Activated T-cell treated with anti-CD3 and anti-CD28 coated beads for 1 hour (primary cell): ENCODE data around the gene MBNL2.

Experiments
- DNase-seq: peaks from one replicate; pipeline ENCODE4 v3.0.0-alpha.2; 2020; ENCODE audit warnings: low read depth

The MBNL2 gene

DNA sequence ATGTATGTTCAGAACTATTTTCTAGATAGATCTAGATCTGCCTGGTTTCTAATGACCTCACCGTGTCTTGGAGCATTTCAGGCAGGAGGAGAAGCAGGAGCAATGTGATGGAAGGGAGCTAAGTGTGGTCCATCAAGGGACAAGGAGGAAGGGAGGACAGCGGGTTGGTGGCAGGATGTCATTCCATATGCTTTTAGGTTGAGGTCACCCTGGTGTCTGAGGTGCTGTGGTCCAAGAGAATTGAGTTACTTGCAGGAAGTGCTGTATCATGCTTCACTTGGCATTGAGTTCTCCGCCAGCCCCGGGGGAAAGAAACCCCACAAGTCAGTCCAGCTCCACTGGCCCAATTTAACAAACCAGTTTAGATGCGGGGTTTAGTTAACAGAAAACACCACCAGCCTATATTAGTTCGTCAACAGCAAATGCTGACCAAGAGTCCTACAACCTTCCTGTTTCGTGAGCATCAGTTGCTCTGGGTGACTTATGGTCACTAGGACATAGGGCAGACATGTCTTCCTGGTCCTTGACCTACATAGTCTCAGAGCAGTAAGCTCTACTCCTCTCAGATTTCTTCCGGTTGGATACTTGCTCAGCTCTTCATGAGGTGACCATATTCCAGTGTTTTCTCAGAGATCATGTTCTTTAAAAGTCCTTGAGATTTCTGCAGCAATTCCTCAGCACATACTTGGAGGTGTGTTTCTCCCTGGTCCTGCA is 79.4 kb downstream of the MBNL2 start:
- no peak for DNase-seq

DNA sequence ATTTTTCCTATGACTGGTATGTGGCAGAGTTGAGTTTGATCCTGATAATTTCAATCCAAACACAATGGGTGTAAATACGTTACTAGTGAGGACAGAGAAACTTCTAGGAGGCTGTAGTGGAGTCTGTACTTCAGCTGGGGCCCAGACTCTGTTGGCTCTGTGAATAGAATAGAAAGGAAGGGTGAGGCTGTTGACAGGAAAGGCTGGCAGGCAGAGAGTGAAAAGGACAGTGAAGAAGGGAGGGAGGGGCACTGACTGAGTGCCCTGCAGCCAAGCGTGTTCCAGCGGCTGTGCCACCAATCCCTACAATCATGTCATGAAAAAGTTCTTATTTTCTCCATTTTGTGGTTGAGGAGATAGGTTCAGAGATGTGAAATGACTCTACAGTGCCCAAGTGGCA is 80.5 kb downstream of the MBNL2 start:
- DNase-seq, result no peak

DNA sequence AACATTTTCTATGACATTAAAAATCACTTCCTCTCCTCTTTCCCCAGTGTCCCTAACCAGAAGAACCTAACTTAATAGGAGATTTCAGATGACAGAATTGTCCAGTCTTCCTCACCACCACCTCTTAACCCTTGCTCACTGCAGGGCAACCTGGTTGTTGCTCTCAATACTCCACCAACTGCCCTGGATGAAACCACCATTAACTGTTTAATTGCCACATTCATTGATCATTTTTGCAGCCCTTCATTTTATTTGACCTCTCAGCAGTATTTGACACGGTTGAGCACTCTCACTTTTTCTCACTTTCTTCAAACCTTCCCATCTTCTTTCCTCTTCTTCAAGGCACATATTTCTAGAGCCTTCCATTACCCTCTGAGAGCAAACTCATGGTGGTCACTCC is 84.0 kb downstream of the MBNL2 start:
- no peak for DNase-seq

DNA sequence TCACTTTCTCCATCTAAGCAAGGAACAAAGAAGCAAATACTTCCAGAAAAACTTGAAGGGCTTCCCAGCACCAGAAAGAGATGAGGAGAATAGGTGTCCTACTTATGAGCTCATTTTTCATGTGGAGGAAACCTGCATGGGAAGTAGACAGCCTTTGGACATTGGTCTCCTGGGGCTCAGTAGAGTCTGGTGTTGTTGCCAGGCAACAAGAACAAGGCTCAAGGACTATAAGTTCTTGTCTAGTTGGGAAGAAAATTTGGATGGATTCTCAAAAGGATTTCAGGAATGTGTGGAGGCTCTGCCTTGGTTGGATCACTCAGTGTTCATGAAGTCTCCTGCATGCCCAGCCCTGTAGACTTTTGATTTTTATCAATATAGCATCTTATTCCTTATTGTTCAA is 84.5 kb downstream of the MBNL2 start:
- no peak for DNase-seq

DNA sequence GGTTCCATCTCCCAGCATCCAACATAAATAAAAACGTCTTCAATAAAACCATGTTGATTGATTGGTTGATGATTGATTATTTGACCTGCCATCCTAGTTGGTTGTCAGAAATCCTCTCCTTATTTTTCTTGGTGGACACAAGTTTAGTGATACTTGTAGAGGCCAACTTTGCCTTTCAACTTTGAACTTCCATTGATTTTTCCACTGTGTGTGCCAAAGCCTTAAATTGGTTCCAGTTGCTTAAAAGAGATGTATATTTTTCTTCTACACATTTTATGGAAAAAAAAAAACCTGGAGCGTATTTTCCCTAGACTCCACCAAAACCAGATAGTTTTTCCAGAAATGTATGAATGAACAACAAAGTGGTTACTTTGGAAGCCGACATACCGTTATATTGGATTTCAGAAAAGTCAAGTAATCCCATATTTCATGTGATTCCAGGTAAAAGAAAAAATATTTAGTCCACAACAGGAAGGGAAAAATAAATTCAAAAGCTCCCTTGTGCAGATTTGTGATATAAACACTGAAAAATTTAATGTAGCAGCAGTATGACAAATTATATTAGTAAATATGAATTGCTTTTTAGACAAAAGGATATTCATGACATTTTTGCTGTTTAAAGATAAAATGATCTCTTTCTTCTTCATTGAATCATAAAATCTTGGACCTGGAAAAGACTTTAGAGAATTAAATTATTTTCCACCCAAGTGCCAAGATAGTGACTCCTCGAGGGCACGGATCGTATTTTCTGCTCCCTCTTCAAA is 85.2 kb downstream of the MBNL2 start:
- DNase-seq, result no peak

DNA sequence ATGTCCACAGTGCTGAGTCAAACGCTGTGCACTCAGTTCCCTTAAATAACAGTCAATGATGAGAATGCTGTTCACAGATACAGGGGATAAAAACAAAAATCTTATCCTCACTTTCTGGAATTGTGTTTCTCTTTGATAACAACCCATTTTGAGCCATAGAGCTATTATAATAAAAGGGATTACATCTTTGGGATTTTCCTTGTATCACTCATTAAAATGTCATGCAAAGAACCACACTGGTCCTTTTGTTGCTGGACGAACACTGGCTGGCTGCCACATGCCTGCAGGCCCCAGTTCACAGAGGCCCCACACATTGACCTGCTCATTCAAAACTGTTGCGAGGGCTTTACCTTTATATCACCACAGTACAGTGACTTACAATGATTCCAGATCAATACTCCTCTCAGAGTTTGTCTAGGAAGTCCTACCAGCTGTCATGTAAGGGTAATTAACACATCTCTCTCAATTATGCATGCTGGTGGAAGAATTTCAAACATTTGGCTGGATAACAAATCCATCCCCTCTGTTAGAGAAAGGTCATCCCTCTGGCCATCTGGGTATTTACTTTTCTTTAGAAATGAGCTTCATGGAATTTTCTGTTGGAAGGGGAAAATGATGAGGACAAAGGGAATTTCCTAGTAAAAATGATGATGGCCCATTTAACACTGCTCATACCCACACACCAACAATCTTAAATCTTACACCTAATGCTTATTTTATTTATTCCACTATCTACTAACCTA is 85.9 kb downstream of the MBNL2 start:
- DNase-seq, result no peak

DNA sequence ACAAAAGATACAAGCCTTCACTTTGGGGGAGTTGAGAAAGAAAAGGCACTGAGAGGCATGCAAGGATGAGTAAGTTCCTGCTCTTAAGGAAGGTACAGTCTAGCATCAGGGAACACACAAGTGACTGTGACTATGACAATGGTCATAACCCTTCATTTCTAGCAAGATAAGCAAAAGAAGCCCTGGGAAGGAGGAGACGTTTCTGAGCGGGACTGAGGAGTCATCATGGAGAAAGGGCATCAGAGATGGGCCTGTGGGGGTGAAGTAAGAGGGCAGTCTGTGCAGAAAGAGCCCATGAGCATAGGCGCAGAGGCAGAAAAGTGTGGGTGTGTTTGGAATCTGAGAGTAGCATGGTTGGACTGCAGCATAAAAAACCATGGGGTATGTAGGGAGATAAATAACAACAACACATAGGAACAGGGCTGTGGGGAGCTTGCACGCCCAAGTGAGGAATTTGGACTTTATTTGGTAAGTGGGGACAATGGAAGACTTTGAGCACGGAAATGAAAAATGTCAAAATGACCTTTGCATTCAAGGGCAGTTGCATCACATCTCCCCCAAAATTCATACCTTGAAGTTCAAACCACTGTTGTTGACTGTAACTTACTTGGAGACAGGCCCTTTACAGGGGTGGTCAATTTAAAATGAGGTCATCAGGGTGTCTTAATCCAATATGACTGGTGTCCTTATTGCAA is 86.7 kb downstream of the MBNL2 start:
- no peak for DNase-seq

DNA sequence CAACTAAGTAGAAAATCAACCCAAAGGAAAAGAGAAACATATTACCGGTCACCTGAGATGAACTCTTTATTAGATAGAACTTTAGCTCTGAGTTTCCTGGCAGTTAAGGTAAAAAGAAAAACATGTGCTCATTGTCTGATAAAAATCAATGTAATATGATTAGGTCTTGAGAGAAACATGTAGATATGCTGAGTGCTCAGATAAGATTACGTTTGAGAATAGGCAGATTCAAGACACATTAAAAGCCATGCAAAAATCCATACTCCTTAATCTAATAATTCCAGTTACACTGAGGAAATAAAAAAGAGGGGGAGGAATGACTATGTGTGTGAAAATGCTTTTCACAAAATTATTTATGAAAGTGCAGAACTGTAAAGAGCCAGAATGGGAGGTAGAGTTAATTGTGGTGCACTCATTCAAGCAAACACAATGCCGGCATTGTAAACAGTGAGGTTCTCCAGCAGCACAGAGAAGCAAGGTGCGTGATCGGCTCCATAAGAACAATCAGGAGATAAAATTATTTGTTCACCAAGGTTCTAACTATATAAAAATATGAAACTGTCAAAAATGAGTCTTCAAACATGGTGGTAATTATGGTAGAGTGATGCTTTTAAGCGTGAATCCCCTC is 88.8 kb downstream of the MBNL2 start:
- DNase-seq, result no peak

DNA sequence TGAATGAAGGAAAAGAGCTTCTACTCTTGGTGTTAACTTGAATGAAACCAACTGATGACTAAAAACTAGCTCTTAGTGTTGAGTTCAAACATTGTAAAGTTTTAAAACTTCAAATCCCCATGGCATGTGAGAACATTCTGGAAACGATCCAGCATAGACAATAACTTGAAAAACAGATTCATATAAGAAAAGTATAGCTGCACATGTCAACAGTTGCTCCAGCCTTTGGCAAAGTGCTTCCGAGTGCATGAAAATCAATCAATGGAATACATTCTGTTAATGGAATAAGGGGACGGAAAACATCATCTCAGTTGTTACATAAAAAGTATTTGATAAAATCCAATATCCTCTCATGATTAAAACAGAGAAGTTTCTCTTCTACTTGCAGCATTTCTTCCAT is 89.8 kb downstream of the MBNL2 start:
- DNase-seq, result no peak

DNA sequence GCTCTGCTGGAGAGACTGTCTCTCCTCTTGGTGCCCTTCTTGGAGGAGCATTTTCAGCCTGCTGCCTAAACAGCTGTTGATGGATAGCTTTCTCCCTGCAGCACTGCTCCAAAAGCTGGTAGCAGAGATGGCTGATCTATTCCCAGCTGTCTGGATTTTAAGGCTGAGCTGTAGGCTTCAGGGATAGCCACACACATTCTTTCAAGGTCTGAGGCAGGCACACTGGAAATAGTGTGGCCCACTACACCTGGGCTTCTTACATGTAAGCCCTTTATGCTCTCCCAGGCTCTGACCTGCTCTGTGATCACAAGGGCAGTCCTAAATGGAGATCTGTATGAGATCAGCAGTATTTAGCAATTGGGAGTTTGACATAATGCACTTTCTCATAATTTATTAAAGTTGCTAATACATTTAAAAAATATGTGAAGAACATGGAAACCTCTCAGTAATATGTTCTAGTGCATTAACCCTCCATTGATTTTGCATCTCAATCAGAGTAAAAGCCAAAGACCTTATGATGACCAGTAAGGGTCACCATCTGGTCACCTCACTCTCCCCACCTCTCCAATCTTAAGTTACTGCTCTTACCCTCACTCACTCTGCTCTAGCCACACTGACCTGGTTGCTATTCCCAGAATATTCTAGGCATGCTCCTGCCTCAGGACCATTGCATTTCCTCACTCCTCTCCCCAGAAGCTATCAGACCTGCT is 91.6 kb downstream of the MBNL2 start:
- DNase-seq, result no peak

DNA sequence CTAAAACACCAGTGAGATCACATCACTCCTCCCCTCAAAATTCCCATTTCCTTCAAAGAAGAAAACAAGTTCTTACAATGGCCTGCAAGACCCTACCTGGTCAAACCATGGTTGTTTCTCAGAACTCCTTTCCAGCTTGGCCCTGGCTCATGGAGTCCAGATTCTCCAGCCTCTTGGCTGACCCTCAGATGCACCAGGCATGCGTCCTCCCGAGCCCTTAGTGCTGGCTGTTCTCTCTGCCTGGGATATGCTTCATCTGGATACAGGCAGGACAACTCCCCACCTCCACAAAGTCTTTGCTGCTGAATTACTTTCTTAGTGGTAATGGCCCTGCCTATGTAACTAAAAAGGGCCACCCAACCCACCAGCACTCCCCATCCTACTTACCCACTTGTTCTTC is 94.3 kb downstream of the MBNL2 start:
- no peak for DNase-seq

DNA sequence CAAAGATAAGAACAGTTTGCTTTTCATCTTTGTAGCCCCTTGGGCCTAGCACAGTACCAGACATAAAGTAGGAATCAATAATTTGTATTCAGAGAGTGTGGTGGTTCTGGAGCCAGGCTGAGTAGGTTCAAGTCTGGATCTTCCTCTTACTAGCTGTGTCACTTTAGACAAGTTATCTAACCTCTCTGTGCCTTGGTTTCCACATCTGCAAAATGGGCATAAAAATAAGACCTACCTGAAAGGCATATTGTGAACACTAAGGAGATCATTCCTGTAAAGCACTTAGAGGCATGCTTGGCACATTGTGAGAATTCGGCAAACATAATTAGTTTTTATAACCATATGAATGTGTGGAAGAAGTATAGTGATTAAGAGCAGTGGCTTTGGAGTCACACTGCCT is 95.8 kb downstream of the MBNL2 start:
- no peak for DNase-seq

DNA sequence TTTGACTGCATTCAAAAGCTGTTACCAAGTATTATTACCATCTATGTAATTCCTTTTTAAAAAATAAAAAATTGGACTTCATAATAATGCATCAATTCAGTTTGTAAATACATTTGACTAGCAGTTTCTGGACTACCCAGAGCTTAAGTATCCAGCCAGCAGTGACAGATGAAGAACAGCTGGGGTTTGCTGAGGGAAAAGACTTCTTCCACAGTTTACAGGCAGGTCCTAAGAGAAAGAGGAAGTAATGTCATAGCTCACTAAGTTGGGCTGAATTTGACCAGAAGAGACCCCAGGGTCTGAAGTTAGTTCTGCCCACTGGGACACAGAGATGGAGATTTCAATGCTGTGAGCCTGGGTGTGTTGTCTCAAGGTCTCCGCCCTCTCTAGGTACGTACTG is 96.4 kb downstream of the MBNL2 start:
- DNase-seq, result no peak

DNA sequence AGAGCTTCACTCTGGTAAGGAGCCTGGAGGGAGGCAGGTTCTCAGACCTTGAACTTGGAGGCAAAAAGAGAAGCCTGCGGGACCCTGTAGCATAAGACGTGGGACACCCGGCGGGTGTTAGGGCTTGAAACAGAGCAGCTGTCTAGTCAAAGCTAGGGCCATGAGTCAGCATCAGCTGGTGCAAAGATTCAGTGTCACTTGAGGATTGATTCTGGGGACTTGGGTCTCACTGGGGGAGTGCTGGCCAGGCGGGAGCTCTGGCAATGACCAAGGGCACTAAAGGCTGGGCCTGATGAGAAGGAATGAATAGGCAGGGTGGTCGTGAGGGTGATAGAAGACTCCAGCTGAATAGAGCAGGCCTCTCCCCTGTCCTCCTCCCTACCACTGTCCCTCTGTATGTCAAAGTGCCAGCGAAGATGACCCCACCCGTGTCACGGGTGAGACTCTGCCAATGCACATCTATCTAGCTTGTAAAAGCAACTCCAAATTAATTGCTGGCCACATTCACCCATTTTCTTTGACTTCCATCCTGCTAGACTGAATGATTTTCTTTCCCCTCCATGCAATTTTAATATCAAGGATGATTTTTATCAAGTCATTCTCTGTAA is 97.1 kb downstream of the MBNL2 start:
- DNase-seq, result no peak

DNA sequence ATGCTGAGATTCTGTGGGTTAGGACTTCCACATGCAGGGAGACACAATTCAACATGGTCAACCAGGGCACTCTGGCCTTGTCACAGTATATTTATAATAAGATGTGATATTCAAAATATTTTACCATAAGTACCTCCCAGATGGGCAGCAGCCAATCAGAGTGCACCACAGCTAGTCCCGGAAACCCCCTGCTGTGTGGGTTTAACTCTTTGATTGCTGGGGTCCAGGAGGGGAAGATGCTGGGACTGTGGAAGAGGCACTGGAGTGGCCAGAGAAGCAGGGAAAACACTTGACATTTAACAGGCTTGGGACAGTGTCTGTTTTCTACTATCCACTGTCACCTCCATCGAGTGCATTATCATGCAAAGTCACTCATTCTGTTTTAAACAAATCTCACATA is 99.0 kb downstream of the MBNL2 start:
- no peak for DNase-seq

DNA sequence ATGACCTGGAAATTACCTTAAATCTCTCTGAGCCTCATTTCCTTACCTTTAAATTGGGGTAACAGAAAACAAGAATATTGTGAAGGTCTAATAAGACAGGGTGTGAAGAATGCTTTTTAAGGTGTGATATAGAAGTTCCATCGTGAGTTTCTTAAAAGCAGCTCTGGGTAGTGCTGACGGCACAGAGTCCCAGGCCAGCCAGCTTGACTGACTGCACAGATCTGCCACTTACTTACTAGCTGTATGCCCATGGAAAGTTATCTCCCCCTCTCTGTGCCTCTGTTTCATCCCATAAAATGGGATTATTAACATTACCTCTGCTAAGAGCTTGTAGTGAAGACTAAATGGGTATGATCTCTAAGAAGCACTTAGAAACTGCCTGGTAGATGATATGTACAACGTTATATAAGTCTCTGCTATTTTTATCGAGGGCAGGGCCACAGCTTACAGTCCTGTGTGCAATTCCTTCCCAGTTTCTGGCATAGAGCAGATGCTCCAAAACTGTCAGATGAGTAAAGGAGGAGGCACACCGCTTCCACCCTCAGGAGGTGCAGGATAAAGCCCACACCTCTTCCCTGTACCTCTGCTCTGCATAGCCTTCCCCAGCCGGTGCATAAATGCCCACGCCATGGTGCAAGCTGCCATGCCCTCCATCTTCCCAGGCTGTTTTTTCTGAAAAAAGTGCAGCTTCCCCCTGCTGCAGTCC is 99.6 kb downstream of the MBNL2 start:
- DNase-seq, result no peak

DNA sequence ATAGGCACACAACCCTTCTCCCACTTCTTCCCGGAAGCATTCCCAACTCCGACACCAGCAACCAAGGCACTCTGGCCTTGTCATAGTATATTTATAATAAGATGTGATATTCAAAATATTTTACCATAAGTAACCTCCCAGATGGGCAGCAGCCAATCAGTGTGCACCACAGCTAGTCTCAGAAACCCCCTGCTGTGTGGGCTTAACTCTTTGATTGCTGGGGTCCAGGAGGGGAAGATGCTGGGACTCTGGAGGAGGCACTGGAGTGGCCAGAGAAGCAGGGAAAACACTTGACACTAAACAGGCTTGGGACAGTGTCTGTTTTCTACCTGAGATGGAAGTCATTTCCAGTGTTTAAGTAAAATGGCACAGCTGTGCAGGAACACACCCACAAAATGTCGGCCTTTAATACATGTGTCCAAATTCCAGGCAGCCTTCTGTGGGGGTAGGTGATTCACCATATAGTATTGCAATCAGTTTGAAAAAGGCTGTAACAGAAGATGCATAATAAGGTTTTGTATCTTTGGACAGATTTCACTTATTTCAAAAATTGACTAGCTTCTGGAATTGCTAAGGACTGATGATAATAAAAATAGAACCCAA is 100.7 kb downstream of the MBNL2 start:
- DNase-seq, result no peak

DNA sequence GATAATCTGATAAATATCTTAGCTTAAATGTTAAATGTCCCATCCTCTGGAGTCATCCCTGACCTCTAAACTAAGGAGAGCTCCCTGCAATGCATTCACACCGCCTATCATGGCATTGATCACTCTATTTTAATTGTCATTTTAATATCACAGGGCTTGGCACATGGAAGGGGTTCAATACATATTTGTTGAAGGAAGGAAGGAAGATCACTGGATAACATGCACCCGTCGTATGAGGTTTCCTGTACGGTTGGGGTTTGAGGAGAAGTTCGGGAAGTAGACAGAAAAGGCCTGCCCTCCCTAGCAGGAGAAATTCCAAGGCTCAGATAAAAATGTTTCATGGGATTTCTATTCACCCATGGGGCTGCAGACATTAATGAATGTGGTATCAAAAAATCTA is 102.0 kb downstream of the MBNL2 start:
- no peak for DNase-seq

DNA sequence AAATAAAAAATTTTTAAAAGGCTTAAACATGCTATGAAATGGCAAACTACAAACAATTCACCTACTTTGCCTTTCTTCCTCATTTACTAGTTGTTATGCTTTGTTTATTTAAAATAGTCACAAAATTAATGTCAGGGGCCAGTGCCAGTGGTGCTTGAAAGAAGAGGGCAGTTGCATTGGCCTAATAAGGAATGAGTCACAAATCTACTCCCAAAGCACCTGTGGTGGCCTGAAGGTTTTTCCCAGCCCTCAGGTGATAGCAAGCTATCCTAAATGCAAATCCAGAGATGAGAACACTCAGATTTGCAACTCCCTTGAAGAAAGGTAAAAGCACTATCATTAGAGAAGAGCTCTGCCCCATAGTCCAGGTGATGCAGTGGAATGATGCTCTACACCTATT is 103.6 kb downstream of the MBNL2 start:
- DNase-seq, result no peak

DNA sequence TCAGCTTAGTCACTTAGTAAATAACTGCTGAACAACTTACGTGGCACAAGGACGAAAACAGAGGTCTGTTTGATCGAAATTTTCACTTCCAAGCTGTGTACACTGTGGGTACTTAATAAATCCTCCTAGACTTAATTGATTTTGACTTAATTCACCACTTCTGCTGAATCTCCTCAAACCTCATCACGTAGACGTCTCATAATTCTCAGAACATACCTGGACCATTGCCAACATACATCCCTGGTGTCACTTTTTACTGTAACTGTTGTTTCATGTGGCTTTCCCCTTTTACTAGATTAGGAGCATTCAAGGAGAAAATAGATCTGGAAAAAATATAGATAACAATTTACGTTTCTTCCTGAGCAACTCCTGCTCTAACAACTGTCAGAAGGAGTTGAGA is 105.0 kb downstream of the MBNL2 start:
- DNase-seq, result no peak
